Measurements from ENCODE around the gene STARD9. TPM values are rescaled to one million over a fixed set of nuclear protein-coding genes. Genes with fewer than 3 reads are reported as not detected.
A peak's percentile ranks its signal among the peaks of the same experiment; 100 is the strongest.
"Not testable (repeated sequence)": the region's sequence is repeated elsewhere in the genome, so short reads cannot be mapped to it uniquely, and the experiment has no call there.

Gene STARD9
- 2.0 TPM for polyA plus RNA-seq (2013, experiment 1 of 2)
- 3.0 TPM for polyA plus RNA-seq (2013, experiment 2 of 2)

GRCh38 chr15:42575188-42576039, at the start of gene STARD9:
Gene STARD9 (plus strand): TSS chr15:42575606. CDS start chr15:42575716, 110 bp downstream.
- H3K27ac ChIP-seq (ENCODE audit: low read depth, low read length) = no peak within 1 kb of the TSS
- WGBS = under 1% methylated on average over 95 of the region's 95 CpGs

GRCh38 chr15:42528970-42529369, 46.4 kb upstream of the STARD9 start:
- 96% methylated on average over 3 of the region's 3 CpGs for WGBS
- Histone ChIP-seq H3K36me3 (ENCODE audit: insufficient read depth, low read length) (peaks cover 64% of the 10 kb centered on the region), H3K9me3 (ENCODE audit: insufficient read depth, low read depth, low read length) (no peaks in the 10 kb centered on the region), H3K9ac (ENCODE audit: low read depth, low read length) (no peak overlapping the region), H3K27me3 (ENCODE audit: insufficient read depth, low read length) (no peaks in the 10 kb centered on the region), H3K27ac (ENCODE audit: low read depth, low read length) (no peak overlapping the region), H3K4me3 (ENCODE audit: low read length) (no peak overlapping the region), H3K4me1 (ENCODE audit: insufficient read depth, low read length) (no peaks in the 10 kb centered on the region)

More at GRCh38 chr15:42575188-42576039, at the start of gene STARD9:
- Histone ChIP-seq H3K9ac (ENCODE audit: low read depth, low read length) (peak within 1 kb of the TSS; percentile 79), H3K4me3 (ENCODE audit: low read length) (peak within 1 kb of the TSS; percentile 77), H3K4me1 (ENCODE audit: insufficient read depth, low read length) (0 out of 2 replicates have a peak, but pooled peaks cover 4% of the 10 kb centered on the region), H3K9me3 (ENCODE audit: insufficient read depth, low read depth, low read length) (no peaks in the 10 kb centered on the region), H3K36me3 (ENCODE audit: insufficient read depth, low read length) (no peaks in the 10 kb centered on the region), H3K27me3 (ENCODE audit: insufficient read depth, low read length) (peaks cover 38% of the 10 kb centered on the region)

GRCh38 chr15:42533246-42533645, 42.2 kb upstream of the STARD9 start:
- WGBS = no CpG with 5 or more reads among the region's 1 CpG
- Histone ChIP-seq H3K27ac (ENCODE audit: low read depth, low read length) (no peak overlapping the region), H3K9ac (ENCODE audit: low read depth, low read length) (no peak overlapping the region), H3K36me3 (ENCODE audit: insufficient read depth, low read length) (peaks cover 52% of the 10 kb centered on the region), H3K4me1 (ENCODE audit: insufficient read depth, low read length) (no peaks in the 10 kb centered on the region), H3K27me3 (ENCODE audit: insufficient read depth, low read length) (no peaks in the 10 kb centered on the region), H3K4me3 (ENCODE audit: low read length) (no peak overlapping the region), H3K9me3 (ENCODE audit: insufficient read depth, low read depth, low read length) (no peaks in the 10 kb centered on the region)

GRCh38 chr15:42544853-42545629, 30.4 kb upstream of the STARD9 start:
- Histone ChIP-seq H3K9me3 (ENCODE audit: insufficient read depth, low read depth, low read length) (no peaks in the 10 kb centered on the region), H3K4me3 (ENCODE audit: low read length) (no peak overlapping the region), H3K27ac (ENCODE audit: low read depth, low read length) (no peak overlapping the region), H3K36me3 (ENCODE audit: insufficient read depth, low read length) (peaks cover 32% of the 10 kb centered on the region), H3K27me3 (ENCODE audit: insufficient read depth, low read length) (no peaks in the 10 kb centered on the region), H3K4me1 (ENCODE audit: insufficient read depth, low read length) (peaks cover 8% of the 10 kb centered on the region), H3K9ac (ENCODE audit: low read depth, low read length) (no peak overlapping the region)
- 95% methylated on average over 4 of the region's 4 CpGs for WGBS

- 6% methylated on average over 9 of the region's 9 CpGs for WGBS
- no peak overlapping the region for H3K27ac ChIP-seq (ENCODE audit: low read depth, low read length)
- peaks cover 8% of the 10 kb centered on the region for H3K4me1 ChIP-seq (ENCODE audit: insufficient read depth, low read length)
Measured at GRCh38 chr15:42547918-42548248, 27.5 kb upstream of the STARD9 start.

GRCh38 chr15:42548249-42549031, 27.0 kb upstream of the STARD9 start, which contains the start of the genes HAUS2 and LRRC57:
Gene HAUS2 (plus strand): TSS chr15:42548838. CDS start chr15:42548873, 35 bp downstream.
Gene LRRC57 (minus strand): TSS chr15:42548793. CDS start chr15:42548434, 359 bp downstream.
- no peaks in the 10 kb centered on the region for H3K27me3 ChIP-seq (ENCODE audit: insufficient read depth, low read length)
- H3K9ac ChIP-seq (ENCODE audit: low read depth, low read length) = peak within 1 kb of the TSS; percentile 89
- H3K9me3 ChIP-seq (ENCODE audit: insufficient read depth, low read depth, low read length) = no peaks in the 10 kb centered on the region
- H3K36me3 ChIP-seq (ENCODE audit: insufficient read depth, low read length) = peaks cover 27% of the 10 kb centered on the region
- H3K4me3 ChIP-seq (ENCODE audit: low read length) = peak within 1 kb of the TSS; percentile 100
- peak within 1 kb of the TSS; percentile 78 for H3K27ac ChIP-seq (ENCODE audit: low read depth, low read length)
- under 1% methylated on average over 71 of the region's 71 CpGs for WGBS
- H3K4me1 ChIP-seq (ENCODE audit: insufficient read depth, low read length) = peaks cover 8% of the 10 kb centered on the region

More at GRCh38 chr15:42547918-42548248, 27.5 kb upstream of the STARD9 start:
- Histone ChIP-seq H3K36me3 (ENCODE audit: insufficient read depth, low read length) (peaks cover 29% of the 10 kb centered on the region), H3K9me3 (ENCODE audit: insufficient read depth, low read depth, low read length) (no peaks in the 10 kb centered on the region), H3K27me3 (ENCODE audit: insufficient read depth, low read length) (no peaks in the 10 kb centered on the region), H3K4me3 (ENCODE audit: low read length) (peak overlapping the region; percentile 100), H3K9ac (ENCODE audit: low read depth, low read length) (peak overlapping the region; percentile 89)

- WGBS = under 1% methylated on average over 12 of the region's 15 CpGs
- peak overlapping the region; percentile 89 for H3K9ac ChIP-seq (ENCODE audit: low read depth, low read length)
- H3K4me3 ChIP-seq (ENCODE audit: low read length) = peak overlapping the region; percentile 100
- H3K4me1 ChIP-seq (ENCODE audit: insufficient read depth, low read length) = peaks cover 8% of the 10 kb centered on the region
- no peaks in the 10 kb centered on the region for H3K27me3 ChIP-seq (ENCODE audit: insufficient read depth, low read length)
- no peaks in the 10 kb centered on the region for H3K9me3 ChIP-seq (ENCODE audit: insufficient read depth, low read depth, low read length)
- peak overlapping the region; percentile 78 for H3K27ac ChIP-seq (ENCODE audit: low read depth, low read length)
- peaks cover 26% of the 10 kb centered on the region for H3K36me3 ChIP-seq (ENCODE audit: insufficient read depth, low read length)
Measured at GRCh38 chr15:42549032-42549491, 26.3 kb upstream of the STARD9 start.

GRCh38 chr15:42549741-42550392, 25.5 kb upstream of the STARD9 start:
- WGBS = 80% methylated on average over 10 of the region's 12 CpGs
- peaks cover 8% of the 10 kb centered on the region for H3K4me1 ChIP-seq (ENCODE audit: insufficient read depth, low read length)
- no peak overlapping the region for H3K27ac ChIP-seq (ENCODE audit: low read depth, low read length)
- no peak overlapping the region for H3K9ac ChIP-seq (ENCODE audit: low read depth, low read length)
- no peaks in the 10 kb centered on the region for H3K9me3 ChIP-seq (ENCODE audit: insufficient read depth, low read depth, low read length)
- H3K36me3 ChIP-seq (ENCODE audit: insufficient read depth, low read length) = peaks cover 20% of the 10 kb centered on the region
- peak overlapping the region; percentile 100 for H3K4me3 ChIP-seq (ENCODE audit: low read length)
- H3K27me3 ChIP-seq (ENCODE audit: insufficient read depth, low read length) = no peaks in the 10 kb centered on the region

- no peaks in the 10 kb centered on the region for H3K9me3 ChIP-seq (ENCODE audit: insufficient read depth, low read depth, low read length)
- H3K36me3 ChIP-seq (ENCODE audit: insufficient read depth, low read length) = peaks cover 20% of the 10 kb centered on the region
- H3K27ac ChIP-seq (ENCODE audit: low read depth, low read length) = no peak overlapping the region
- WGBS = 100% methylated on average over 1 of the region's 1 CpG
- H3K27me3 ChIP-seq (ENCODE audit: insufficient read depth, low read length) = no peaks in the 10 kb centered on the region
- H3K4me3 ChIP-seq (ENCODE audit: low read length) = no peak overlapping the region
- H3K9ac ChIP-seq (ENCODE audit: low read depth, low read length) = no peak overlapping the region
- no peaks in the 10 kb centered on the region for H3K4me1 ChIP-seq (ENCODE audit: insufficient read depth, low read length)
Measured at GRCh38 chr15:42553554-42553953, 21.9 kb upstream of the STARD9 start.

- WGBS = 96% methylated on average over 11 of the region's 12 CpGs
Measured at GRCh38 chr15:42556550-42557207, 18.7 kb upstream of the STARD9 start.

More at GRCh38 chr15:42556550-42557207, 18.7 kb upstream of the STARD9 start:
- H3K36me3 ChIP-seq (ENCODE audit: insufficient read depth, low read length) = peaks cover 51% of the 10 kb centered on the region
- not testable (repeated sequence) for H3K4me3 ChIP-seq (ENCODE audit: low read length); H3K27me3 ChIP-seq (ENCODE audit: insufficient read depth, low read length); H3K9ac ChIP-seq (ENCODE audit: low read depth, low read length); H3K27ac ChIP-seq (ENCODE audit: low read depth, low read length); H3K9me3 ChIP-seq (ENCODE audit: insufficient read depth, low read depth, low read length); H3K4me1 ChIP-seq (ENCODE audit: insufficient read depth, low read length)

Data from HUES64 (cell line).